HG03175 (cell line): Measurements from ENCODE around the gene PSG5.
"Not testable (repeated sequence)": the region's sequence is repeated elsewhere in the genome, so short reads cannot be mapped to it uniquely, and the experiment has no call there.

Experiments used
- ATAC-seq: cut with Tn5 transposase; IDR thresholded peaks from one replicate; pipeline ENCODE4 v1.9.1; 2021; ENCODE audit warnings: mild to moderate bottlenecking, moderate library complexity; ENCODE audit not compliant: unreplicated experiment

Gene PSG5

DNA sequence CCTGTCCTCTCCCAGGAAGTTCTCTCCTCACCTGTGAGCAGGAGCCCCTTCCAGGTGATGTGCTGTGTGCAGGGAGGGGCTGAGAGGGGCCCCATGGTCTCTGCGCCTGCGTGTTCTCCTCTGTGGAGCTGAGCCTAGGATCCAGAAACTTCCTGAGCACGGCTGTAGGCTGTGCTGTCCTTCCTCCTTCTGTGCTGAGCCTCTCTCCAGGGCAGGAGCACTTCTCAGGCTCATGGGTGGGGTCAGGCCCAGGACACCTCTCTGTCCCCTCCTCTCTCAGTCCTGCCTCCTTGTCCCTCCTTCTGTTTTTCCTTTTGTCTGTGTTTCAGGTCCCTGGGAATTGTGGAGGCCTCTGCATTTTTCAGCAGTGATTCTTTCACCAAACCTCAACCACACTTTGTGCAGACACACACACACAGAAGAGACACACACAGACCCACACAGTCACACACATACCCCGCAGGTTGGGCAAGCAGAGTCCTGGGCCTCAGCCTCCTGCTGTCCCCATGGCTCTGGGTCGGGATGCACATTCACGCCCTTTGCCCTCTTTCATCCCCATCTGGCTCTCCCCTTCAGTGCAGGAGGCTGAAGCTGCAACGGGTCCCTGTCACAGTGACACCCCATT is at the start of gene PSG5:
TSS of gene PSG5 (minus strand) at position 226 of the 625 bp plus-strand sequence. CDS start at position 95, 131 bp downstream.
- ATAC-seq: not testable (repeated sequence)

DNA sequence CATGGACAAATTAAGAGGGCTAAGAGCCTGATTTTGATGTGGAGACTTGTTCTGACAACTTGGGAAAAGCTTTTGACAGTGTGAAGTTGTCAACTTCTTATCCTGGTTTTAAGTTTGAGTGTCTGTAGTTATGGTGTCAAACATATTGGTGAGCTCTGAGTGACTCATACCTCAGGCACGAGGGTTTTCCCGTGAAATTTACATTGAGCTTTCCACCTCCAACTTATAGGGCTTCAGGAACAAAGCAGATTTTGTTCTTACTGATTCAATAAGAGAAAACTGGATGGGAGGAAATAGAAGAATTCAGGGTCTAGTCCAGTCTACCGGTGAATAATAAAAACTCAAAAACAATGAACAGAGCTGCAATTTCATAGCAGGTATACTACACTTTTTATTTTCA is 49.4 kb upstream of the PSG5 start:
- not testable (repeated sequence) for ATAC-seq

DNA sequence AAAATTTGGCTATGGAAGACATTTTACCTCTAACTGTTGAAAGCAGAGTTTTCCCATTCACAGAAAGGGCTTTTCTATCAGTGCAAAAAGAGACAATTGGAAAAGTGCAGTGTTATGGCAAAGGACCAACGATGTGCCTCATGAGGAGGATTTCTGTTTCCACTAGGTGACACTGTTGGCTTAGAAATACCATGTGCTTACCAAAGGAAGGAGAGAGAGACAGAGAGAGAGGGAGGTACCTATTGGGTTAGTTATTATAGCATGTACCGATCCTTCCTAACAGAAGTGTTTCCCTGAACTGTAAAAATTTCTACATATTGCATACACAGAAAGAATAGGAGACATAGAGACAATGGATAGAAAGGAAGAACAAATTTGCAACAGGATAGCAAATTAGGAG is 43.0 kb upstream of the PSG5 start:
- no peak for ATAC-seq

DNA sequence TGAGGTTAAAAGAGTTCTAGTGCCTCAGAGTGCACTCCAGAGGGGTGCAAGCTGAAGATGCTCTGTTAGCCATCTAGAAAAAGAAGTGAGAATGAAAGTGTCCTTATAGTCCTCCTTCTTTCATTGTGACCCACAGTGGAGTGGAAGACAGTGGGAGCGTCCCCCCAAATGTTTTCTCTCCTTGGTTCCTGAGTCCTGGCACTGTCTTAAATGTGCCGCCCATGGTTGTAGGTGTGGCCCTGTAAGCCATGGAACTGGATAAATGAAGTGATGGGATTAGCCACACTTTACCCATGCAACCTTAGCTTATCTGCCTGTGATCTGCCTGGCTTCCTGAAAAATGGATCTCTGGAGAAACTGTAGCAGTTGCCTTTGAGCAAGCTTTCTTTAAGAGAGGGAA is 42.4 kb upstream of the PSG5 start:
- not testable (repeated sequence) for ATAC-seq

DNA sequence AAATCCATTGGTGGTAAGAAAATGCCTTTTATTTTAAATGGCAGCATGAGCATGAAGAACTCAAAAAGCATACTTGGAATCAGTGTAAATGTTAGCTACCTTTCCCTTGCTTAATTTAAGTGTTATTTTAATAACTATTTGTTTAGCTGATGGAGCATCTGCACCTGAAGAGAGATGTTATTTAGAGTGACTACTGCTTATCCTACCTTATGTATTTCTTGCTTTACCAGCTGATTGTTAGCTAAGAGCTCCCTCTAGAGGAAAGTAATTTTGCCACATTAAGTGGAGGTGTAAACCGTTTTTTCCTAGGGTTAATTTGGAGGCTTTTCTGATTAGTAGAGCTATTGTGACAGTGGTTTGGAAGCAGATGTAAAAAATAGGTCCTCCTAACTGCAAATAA is 40.6 kb upstream of the PSG5 start:
- not testable (repeated sequence) for ATAC-seq

DNA sequence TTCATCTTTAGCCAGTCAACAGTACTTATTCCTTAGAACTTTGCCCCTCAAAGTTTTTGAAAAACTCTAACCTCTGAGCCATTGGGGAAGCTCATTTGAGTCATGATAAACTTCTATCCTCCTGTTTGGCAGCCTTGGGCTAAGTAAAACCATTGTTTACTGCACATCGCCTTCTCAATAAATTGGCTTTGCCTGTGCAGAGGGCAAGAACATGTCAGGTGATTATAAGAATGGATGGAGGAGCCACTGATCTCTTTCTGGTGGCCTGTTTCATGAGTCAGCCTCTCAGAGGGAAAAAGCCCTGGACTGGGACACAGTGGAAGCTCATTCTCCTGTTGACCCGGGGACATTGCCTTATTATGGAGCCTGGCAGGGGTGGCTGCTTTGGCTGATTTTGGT is 38.5 kb upstream of the PSG5 start:
- ATAC-seq: no peak

DNA sequence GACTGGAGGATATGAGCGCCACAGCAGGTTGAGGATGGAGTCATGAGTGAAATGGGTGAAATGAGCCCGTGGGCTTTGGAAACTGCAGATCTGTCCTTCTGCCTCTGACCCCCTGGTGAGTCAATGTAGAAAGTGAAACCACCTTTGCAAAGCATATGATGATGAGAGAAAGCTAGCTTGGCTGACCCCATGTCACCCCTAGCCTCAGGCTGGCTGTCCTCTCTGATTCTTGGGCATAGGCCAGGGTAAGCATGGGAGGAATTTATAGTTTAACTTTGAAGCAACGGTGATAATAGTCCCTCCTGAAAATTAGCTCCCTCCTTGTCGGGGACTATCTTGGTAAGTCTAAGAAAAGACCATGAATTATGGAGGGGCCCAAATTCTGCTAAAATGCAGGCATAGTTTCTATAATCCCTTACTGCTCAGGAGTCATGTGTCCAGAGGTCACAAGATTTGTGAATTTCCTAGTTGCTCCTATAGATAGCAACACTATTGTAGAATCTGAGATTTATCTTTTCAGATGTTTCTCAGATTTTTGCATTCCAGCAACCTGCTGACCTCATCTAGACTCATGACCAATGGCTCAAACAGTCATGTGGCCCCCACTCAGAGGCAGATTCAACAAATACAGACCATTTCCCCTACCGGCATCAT is 38.0 kb upstream of the PSG5 start:
- not testable (repeated sequence) for ATAC-seq

DNA sequence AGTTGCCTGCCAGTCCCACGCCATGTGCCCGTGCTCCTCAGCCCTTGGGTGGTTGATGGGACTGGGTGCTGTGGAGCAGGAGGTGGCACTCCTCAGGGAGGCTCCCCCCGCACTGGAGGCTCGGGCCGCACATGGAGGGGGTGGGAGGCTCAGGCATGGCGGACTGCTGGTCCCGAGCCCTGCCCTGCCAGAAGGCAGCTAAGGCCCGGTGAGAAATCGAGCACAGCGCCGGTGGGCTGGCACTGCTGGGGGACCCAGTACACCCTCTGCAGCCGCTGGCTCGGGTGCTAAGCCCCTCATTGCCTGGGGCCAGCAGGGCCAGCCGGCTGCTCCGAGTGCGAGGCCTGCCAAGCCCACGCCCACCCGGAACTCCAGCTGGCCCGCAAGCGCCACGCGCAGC is 35.6 kb upstream of the PSG5 start:
- ATAC-seq: not testable (repeated sequence)

DNA sequence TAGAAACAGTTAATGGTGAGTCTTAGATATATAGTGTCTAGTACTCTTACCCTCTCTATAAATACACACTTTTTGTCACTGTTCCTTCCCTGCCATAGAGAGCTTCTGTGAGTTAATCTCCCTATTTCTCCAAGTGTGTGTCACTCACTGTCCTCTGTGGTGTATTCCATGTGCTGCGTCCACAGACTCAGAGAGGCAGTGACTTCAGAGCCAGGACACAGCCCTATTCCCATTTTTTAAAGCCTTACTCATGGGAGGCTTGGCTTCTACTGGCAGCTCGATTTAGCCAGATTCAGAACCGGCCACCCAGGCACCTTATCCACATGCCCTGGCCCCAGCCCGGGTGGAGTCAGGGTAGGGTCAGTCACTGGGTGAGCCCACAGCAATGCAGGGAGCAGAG is 32.8 kb upstream of the PSG5 start:
- ATAC-seq: not testable (repeated sequence)

DNA sequence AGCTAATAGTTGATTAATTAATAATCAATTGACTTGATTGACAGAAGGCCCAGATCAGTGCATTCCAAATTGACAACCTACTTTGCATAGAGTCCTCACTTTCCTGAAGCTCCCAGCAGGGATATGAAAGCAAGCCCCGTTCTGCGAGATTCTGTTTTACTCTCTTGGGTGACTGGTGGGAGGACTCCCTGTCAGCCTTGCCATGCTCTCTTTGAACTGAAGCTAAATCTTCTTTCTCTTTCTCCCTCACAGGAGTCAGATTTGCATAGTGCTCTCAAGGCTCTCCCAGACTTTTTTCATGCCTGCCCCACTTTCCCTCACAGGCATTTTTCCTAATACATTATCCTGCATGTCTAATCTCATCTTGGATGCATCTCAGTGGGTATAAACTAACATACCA is 29.5 kb upstream of the PSG5 start:
- ATAC-seq: not testable (repeated sequence)

DNA sequence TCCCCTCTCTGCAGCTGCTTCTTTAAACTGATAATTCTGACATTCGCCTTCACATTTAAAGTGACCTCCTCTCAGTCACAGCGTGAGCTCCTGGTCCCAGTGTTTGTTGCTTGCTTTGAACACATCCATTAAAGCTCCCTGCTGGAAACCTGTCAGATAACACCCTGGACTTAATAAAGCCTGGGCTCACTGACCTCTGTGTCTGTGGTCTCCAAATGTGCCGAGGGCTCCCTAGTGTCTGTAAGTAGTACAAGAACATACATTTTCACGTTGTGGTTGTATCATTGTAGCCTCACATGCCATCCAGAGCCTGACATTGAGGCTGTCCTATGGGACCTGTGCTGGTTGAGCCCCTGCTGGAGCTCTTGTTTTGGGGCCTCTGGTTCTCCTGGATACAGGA is 21.7 kb upstream of the PSG5 start:
- ATAC-seq: no peak

DNA sequence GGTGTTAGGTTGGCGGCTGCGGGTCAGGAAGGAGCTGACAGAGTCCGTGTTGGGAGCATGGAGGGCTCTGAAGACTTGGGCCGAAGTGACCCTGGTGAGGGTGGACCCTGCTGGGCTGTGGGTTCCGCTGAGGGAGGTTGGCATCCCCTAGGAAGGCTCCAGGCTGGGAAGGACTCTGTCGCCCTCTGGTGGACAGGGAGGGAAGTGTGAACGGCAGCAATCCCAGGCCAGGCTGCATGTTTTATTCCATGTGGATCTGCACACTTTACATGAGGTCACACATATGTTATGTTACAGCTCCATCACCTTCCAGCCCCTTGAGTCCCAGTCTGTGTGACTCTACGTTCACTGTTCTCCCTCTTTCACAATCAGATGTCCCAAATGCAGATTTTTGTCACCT is 20.8 kb upstream of the PSG5 start:
- not testable (repeated sequence) for ATAC-seq

DNA sequence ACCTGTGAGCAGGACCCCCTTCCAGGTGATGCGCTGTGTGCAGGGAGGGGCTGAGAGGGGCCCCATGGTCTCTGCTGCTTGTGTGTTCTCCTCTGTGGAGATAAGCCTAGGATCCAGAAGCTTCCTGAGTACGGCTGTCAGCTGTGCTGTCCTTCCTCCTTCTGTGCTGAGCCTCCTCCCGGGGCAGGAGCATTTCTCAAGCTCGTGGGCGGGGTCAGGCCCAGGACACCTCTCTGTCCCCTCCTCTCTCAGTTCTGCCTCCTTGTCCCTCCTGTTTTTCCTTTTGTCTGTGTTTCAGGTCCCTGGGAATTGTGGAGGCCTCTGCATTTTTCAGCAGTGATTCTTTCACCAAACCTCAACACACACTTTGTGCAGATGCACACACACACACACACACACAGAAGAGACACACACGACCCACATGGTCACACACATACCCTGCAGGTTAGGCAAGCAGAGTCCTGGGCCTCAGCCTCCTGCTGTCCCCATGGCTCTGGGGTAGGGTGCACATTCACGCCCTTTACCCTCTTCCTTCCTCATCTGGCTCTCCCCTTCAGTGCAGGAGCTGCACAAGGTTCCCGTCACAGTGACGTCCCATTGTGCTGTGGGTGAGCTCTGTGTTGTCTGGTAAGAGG is 19.3 kb upstream of the PSG5 start, which contains the start of gene PSG4:
TSS of gene PSG4 (minus strand) at position 168 of the 635 bp plus-strand sequence. CDS start at position 66, 102 bp downstream.
- not testable (repeated sequence) for ATAC-seq

DNA sequence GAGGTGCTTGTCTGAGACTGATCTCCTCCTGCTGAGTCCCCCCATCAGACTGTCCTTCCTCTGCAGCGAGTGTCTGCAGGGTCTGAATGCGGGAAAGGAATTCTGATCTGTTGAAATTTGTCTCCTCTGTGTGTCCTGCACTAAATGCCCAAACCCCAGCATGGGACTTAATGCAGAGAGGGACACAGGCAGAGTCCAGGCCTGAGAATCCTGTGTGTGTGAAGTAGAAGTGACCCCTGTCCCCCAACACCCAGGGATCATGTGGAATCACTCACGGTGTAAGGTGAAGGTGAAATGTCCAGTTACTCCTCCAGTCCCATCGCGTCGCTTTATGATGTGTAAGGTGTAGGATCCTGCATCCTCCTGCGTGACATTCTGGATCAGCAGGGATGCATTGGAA is 17.3 kb upstream of the PSG5 start:
- ATAC-seq: not testable (repeated sequence)

DNA sequence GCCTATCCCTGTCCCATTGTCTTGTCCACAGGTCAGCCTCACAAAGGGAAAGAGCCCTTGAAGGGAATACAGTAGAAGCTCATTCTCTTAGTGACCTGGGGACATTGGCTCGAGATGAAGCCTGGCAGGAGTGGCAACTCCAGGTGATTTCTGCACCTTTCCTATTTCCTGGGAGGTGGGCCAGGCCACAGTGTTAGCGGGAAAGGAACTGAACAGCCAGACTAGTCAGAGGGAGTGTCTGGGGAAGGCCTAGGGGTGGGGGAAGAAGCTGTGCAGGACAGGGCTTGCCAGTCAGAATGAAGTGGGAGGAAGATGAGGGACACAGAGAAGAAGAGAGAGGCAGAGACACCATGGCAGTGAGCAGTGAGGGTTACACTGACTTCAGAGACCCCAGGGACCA is 15.6 kb upstream of the PSG5 start:
- ATAC-seq: not testable (repeated sequence)

DNA sequence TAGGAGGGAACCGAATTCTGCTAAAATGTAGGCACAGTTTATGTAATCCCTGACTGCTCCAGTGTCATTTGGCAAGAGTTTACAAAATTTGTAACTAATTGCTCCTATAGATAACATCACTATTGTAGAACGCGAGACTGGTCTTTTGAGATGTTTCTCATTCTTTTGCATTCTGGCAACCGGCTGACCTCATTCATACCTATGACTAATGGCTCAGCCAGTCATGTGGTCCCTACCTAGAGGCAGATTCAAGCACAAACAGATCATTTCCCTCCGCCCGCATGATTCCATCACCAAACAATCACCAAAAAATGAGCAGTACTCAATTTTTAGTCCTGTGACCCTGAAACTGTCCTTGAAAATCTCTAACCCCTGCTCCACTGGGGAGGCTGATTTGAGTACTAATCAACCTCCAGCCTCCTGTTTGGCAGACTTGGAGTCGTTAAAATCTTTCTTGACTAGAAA is 15.0 kb upstream of the PSG5 start:
- not testable (repeated sequence) for ATAC-seq

DNA sequence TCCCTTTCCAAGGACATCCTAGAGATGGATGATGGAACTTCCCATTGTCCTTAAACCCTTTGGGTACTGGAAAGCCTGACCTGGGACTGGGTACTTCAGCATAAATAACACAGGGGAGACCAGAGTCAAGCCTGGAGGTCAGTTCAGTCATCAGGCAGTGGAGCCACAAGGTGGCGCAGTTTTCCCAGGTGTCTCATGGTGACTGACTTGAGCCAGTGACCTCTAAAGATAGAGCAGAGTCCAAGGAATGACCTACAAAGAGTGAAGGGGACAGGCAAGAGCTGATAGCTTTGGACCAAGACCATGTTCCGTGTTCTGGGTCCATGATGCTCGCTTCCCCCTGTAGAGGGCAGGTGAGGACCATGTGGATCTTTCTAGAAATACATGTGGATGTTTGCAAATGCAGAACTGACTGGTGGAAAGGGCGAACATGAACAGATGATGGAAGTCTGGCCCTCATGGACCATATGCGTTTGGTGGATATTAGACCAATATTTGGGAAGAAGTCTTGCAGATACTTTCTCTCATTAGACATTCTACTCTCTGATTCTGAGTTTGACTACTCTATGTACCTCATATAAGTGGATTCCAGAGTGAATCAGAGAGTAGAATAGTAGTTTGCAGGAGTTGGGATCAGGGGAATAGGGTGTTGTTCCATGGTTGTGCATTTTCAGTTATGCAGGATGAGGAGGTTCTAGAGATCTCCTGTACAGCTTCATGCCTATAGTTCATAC is 12.5 kb upstream of the PSG5 start:
- not testable (repeated sequence) for ATAC-seq

DNA sequence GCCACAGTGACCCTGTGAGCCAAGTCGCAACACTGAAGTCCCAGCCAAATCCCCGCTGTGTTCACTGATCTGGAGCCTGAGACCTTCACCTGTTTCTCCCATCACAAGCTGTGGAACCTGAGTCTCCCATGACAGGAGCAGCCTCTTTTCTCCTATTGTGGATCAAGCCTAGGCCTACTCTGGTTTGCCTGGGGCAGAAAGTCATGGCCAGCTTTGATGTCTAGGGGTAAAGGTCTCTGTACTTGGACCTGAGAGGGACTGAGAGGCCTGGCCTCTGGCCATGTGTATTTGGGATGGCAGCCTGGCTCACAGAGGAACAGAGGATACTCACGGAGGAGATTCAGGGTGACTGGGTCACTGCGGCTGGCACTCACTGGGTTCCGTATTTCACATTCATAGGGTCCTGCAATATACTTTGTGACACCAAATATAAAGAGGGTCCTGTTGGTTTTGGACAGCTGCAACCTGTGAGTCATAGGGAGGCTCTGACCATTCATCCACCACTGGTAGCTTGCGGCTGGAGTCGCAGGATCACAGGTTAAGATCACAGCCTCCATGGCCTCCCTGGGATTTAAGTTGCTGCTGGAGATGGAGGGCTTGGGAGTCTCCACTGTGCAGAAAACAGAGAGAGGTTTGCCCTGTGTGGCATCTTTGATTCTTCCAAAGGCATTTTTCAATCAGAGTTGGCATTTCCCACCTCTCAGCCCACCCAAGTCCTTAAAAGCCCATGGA is 11.5 kb upstream of the PSG5 start:
- ATAC-seq: not testable (repeated sequence)

DNA sequence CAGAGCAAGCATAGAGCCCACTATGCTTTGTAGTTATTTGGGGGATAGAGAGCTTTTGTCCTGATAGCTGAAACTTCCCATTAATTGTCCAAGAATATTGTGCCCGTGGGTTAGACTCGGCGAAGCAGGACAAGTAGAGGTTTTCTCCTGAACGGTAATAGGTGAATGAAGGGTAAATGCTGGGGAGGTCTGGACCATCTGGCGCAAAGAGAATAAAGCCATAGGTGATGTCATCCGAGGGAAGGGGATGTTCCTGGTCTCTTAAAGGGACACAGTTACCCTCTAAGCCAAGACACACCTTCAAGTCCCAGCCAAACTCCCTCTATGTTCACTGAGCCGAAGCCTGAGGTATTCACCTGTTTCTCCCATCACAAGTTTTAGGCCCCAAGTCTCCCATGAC is 8.1 kb upstream of the PSG5 start:
- ATAC-seq: not testable (repeated sequence)

DNA sequence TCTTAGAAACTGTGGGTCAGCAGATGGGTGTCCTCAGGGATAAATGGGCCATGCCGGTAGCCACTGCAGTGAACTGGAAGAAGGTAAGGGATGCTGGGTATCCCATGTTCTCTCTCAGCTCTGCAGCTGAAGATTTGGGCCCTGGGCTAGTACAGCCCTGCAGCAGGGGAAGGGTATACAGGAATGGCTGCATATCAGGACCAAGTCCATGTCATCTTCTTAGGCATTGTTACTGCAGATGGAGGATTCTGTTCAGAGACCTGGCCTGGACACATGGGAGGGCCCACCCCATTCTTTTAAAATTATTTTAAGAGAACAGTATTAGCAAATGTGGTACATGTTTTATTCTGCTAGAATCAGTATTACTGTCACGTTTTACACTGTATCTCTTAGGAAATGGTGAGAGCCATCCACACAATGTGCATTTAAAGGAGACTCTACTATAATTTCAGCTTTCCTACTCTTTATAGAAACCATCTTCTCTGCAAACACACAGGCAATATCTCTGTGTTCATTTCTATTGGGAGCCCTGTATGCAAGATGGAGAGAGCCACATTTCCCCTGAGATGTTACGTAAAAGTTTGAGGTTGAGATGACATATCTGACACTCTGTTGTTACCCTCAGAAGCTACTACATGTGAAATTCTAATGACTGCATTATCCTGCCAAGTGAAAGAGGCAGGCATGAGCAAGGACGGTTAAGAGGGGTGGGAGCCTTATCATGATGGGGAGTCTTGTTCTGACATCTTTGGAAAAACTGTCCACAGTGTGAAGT is 6.2 kb upstream of the PSG5 start:
- not testable (repeated sequence) for ATAC-seq
